Endothelial cell of umbilical vein (primary cell): ENCODE measurements around the gene LAMA5. TPM values are rescaled to one million over a fixed set of nuclear protein-coding genes. Genes with fewer than 3 reads are reported as not detected.

Source experiments
- BruUV-seq: library from RNA; stranded (reverse); fragments of 400-500 nt; replicated peaks from 2 replicates; lab custom pipeline; 2021; lab: Mats Ljungman, UMichigan
- CTCF ChIA-PET: fragments of 300-600, 350-600 bp; sonication (Branson Sonifier 250); formaldehyde crosslinking; loops from one replicate; lab custom pipeline; 2021; ENCODE audit warnings: antibody characterized with exemption, inconsistent platforms; lab: Charles Lee
- POLR2A ChIA-PET: fragments of 300-600, 350-600 bp; sonication (Branson Sonifier 250); formaldehyde crosslinking; loops from one replicate; lab custom pipeline; 2021; ENCODE audit warnings: antibody characterized with exemption, inconsistent platforms; lab: Charles Lee
- DNase-seq: peaks from one replicate; pipeline ENCODE4 v3.0.0-alpha.2; 2011; ENCODE audit warnings: low read depth, low spot score
- FAIRE-seq: peaks from 2 replicates; lab custom pipeline; 2011; peaks lifted over from hg19 to GRCh38; lab: Jason Lieb, UNC
- H2AFZ ChIP-seq: 2 replicates; pipeline ENCODE4 v1.6.0; 2012; ENCODE audit warnings: low read depth, low read length, control low read depth, inconsistent platforms
- H3K27ac ChIP-seq: 2 replicates; pipeline ENCODE4 v1.5.1; 2011; ENCODE audit warnings: low read depth, mild to moderate bottlenecking, control low read depth, low read length, moderate library complexity; ENCODE audit not compliant: insufficient read depth
- H3K27me3 ChIP-seq, 2 experiments: 2 replicates each; pipeline versions ENCODE4 v1.6.0 to v1.6.1; 2011; ENCODE audit warnings: low read length in 2 of 2, mixed read lengths in 1 of 2; ENCODE audit not compliant: control insufficient read depth in 2 of 2, insufficient read depth in 2 of 2
- H3K36me3 ChIP-seq, 2 experiments: 2 replicates in 1 of 2; 3 replicates in 1 of 2; pipeline ENCODE4 v1.5.1; 2011; ENCODE audit warnings: low read length in 2 of 2, mild to moderate bottlenecking in 1 of 2, moderate library complexity in 1 of 2; ENCODE audit not compliant: control insufficient read depth in 2 of 2, insufficient read depth in 2 of 2; ENCODE audit errors: extremely low read depth in 1 of 2
- H3K4me1 ChIP-seq: 3 replicates; pipeline ENCODE4 v1.5.1; 2011; ENCODE audit warnings: mild to moderate bottlenecking, low read length; ENCODE audit not compliant: control insufficient read depth, insufficient read depth; ENCODE audit errors: extremely low read depth
- H3K4me2 ChIP-seq: 2 replicates; pipeline ENCODE4 v1.6.1; 2011; ENCODE audit warnings: low read length, control low read depth, mixed read lengths; ENCODE audit not compliant: insufficient read depth
- H3K4me3 ChIP-seq, 3 experiments: fragments of 200-600 bp in 1 of 3; sonication (generic), shearing (Covaris generic) in 1 of 3; replicated peaks in 1 of 3; 2 replicates each; pipeline ENCODE4 v1.5.1; 2011 to 2016; ENCODE audit warnings: control low read depth in 3 of 3, low read length in 3 of 3, mild to moderate bottlenecking in 2 of 3, inconsistent platforms in 1 of 3, low read depth in 1 of 3, moderate library complexity in 1 of 3; ENCODE audit not compliant: insufficient read depth in 1 of 3
- H3K79me2 ChIP-seq: 2 replicates; pipeline ENCODE4 v1.6.0; 2012; ENCODE audit warnings: low read length, inconsistent platforms; ENCODE audit not compliant: control insufficient read depth, insufficient read depth
- H3K9ac ChIP-seq: replicated peaks from 2 replicates; pipeline ENCODE3; 2011; ENCODE audit warnings: low read length, control low read depth; ENCODE audit not compliant: insufficient read depth; ENCODE audit errors: extremely low read depth
- H3K9me1 ChIP-seq: replicated peaks from 3 replicates; pipeline ENCODE4 v1.6.0; 2011; ENCODE audit warnings: mild to moderate bottlenecking, low read length; ENCODE audit not compliant: control insufficient read depth, insufficient read depth; ENCODE audit errors: extremely low read depth
- H3K9me3 ChIP-seq: replicated peaks from 2 replicates; pipeline ENCODE4 v1.5.1; 2012; ENCODE audit warnings: low read length, inconsistent platforms; ENCODE audit not compliant: control insufficient read depth, insufficient read depth
- H4K20me1 ChIP-seq: replicated peaks from 2 replicates; pipeline ENCODE3; 2011; ENCODE audit warnings: mild to moderate bottlenecking, low read length; ENCODE audit not compliant: control insufficient read depth, insufficient read depth; ENCODE audit errors: extremely low read depth
- CTCF ChIP-seq, 2 donors: IDR thresholded peaks; 1 replicate in 1 of 2; 2 replicates in 1 of 2; pipeline ENCODE4 v1.5.1; 2011; ENCODE audit warnings: low read length in 2 of 2, mild to moderate bottlenecking in 2 of 2, moderate library complexity in 2 of 2, control low read depth in 1 of 2, inconsistent platforms in 1 of 2, low read depth in 1 of 2; ENCODE audit not compliant: insufficient read depth in 1 of 2; ENCODE audit errors: extremely low read depth in 1 of 2
- EZH2 ChIP-seq: IDR thresholded peaks from 2 replicates; pipeline ENCODE4 v1.6.1; 2012; ENCODE audit warnings: borderline replicate concordance, low read depth, mild to moderate bottlenecking, moderate library complexity, low read length, inconsistent platforms; ENCODE audit not compliant: severe bottlenecking
- FOS ChIP-seq: IDR thresholded peaks from 2 replicates; pipeline ENCODE4 v1.6.1; 2011; ENCODE audit warnings: mild to moderate bottlenecking, low read length, moderate library complexity, borderline replicate concordance; ENCODE audit not compliant: insufficient read depth
- GATA2 ChIP-seq: IDR thresholded peaks from 2 replicates; pipeline ENCODE4 v1.7.0; 2011; ENCODE audit warnings: low read depth, mild to moderate bottlenecking, moderate library complexity, mixed read lengths, low read length; ENCODE audit not compliant: insufficient read length, insufficient read depth
- JUN ChIP-seq: IDR thresholded peaks from 2 replicates; pipeline ENCODE4 v1.6.1; 2011; ENCODE audit warnings: borderline replicate concordance, low read depth; ENCODE audit not compliant: insufficient read length, insufficient read depth
- MAX ChIP-seq: IDR thresholded peaks from 2 replicates; pipeline ENCODE4 v1.6.1; 2011; ENCODE audit not compliant: insufficient read depth, insufficient read length
- MYC ChIP-seq: IDR thresholded peaks from one replicate; pipeline ENCODE4 v1.6.1; 2011; ENCODE audit warnings: mild to moderate bottlenecking, low read depth, low read length
- POLR2A ChIP-seq: IDR thresholded peaks from 2 replicates; pipeline ENCODE4 v1.6.1; 2012; ENCODE audit warnings: low read depth, mild to moderate bottlenecking, control low read depth, low read length
- POLR2AphosphoS5 ChIP-seq: IDR thresholded peaks from 2 replicates; pipeline ENCODE4 v1.6.1; 2012; ENCODE audit warnings: low read depth, mild to moderate bottlenecking, control low read depth, low read length, moderate library complexity; ENCODE audit not compliant: insufficient read depth
- dilution Hi-C: fragments of 300-500 bp; cut with MboI; formaldehyde crosslinking; loops from one replicate; pipeline ENCODE4 v1.15.0; 2019; ENCODE audit warnings: low sequenced_read_pairs; ENCODE audit not compliant: extremely low pct_ligation_motif_present
- intact Hi-C: fragments of 100-400 bp; cut with micrococcal nuclease; formaldehyde crosslinking; loops from one replicate; pipeline ENCODE4 v1.10.0; 2022
- polyA plus RNA-seq, 4 experiments: library from polyadenylated mRNA; depleted of rRNA in 3 of 4; stranded (reverse) in 3 of 4; unstranded in 1 of 4; fragments of >200 nt; gene quantifications; 2 replicates each; pipeline versions ENCODE4 v1.2.1 to v1.2.3, GENCODE V29; 2011 to 2012; ENCODE audit warnings: missing spikeins in 1 of 4
- total RNA-seq: library from RNA; stranded (reverse); gene quantifications from 2 replicates; pipeline ENCODE4 v1.2.3, GENCODE V29; 2021

Gene LAMA5
- total and polyA plus RNA-seq, 2 donors (not counting 3 experiments of a cell fraction or from before 2014, with no cell fraction given): 24.0 to 145 TPM

- dilution Hi-C loops: no loop called here
- no peaks in the 10 kb centered on the region for H3K9me3 ChIP-seq
- H3K36me3 ChIP-seq: peaks cover 14 to 61% of the 10 kb centered on the region in 2 experiments
- DNase-seq (no peak), FAIRE-seq (no peak)
- TF ChIP-seq POLR2A (no peak), GATA2 (no peak), FOS (no peak), CTCF (IDR thresholded peaks at IDR 0.05; ENCODE audit: extremely low read depth in 1 of 2, insufficient read depth in 1 of 2, low read depth in 1 of 2, low read length in 2 of 2) (no peak), JUN (no peak), EZH2 (no peak), MYC (no peak), POLR2AphosphoS5 (no peak), MAX (no peak)
- no peak overlapping the region for H3K4me2 ChIP-seq
- no TSS peak for BruUV-seq
- H3K27ac ChIP-seq: no peak overlapping the region
- H3K9ac ChIP-seq: no peak overlapping the region
- no peaks in the 10 kb centered on the region for H3K79me2 ChIP-seq
- intact Hi-C loops: no loop called here
- H3K27me3 ChIP-seq: no peaks in the 10 kb centered on the region
- no peaks in the 10 kb centered on the region for H4K20me1 ChIP-seq
- no peak overlapping the region for H2AFZ ChIP-seq
- H3K9me1 ChIP-seq: no peaks in the 10 kb centered on the region
- H3K4me1 ChIP-seq: no peaks in the 10 kb centered on the region
- no peak overlapping the region for H3K4me3 ChIP-seq
- POLR2A ChIA-PET: no interaction called here
- CTCF ChIA-PET: interaction anchor here (0.8 kb wide), 1 partner anchor 51 kb away, joined by 3 read pairs; no protein-coding TSS in a partner anchor
Measured at GRCh38 chr20:62331347-62331746, 35.8 kb downstream of the LAMA5 start.
